Large intestine (tissue), 3 donors: ENCODE data around the gene ATP8B2. TPM values are rescaled to one million over a fixed set of nuclear protein-coding genes. Genes with fewer than 3 reads are reported as not detected.

Source experiments
- DNase-seq, 2 donors: peaks; one replicate each; pipeline versions ENCODE4 v3.0.0 to v3.0.0-alpha.2; 2013
- H3K27ac ChIP-seq: one replicate; pipeline ENCODE4 v1.5.1; 2013; ENCODE audit warnings: low read length
- H3K27me3 ChIP-seq: 2 replicates; pipeline ENCODE4 v1.6.1; 2013; ENCODE audit warnings: low read length; ENCODE audit not compliant: control insufficient read depth, insufficient read depth
- H3K36me3 ChIP-seq: 2 replicates; pipeline ENCODE4 v1.6.1; 2013; ENCODE audit warnings: low read length; ENCODE audit not compliant: control insufficient read depth, insufficient read depth
- H3K4me1 ChIP-seq: one replicate; pipeline ENCODE4 v1.6.1; 2013; ENCODE audit warnings: low read length; ENCODE audit not compliant: control insufficient read depth, insufficient read depth
- H3K4me3 ChIP-seq: one replicate; pipeline ENCODE4 v1.5.1; 2013; ENCODE audit warnings: low read length
- H3K9me3 ChIP-seq: one replicate; pipeline ENCODE4 v1.6.1; 2013; ENCODE audit warnings: mild to moderate bottlenecking, low read depth, low read length, moderate library complexity; ENCODE audit not compliant: control insufficient read depth
- WGBS: methylation state at CpG from one replicate; pipeline ENCODE4 v1.1.5; 2013; ENCODE audit warnings: low lambda C conversion rate; ENCODE audit not compliant: insufficient coverage; 5-methylcytosine and 5-hydroxymethylcytosine counted together
- polyA plus RNA-seq: library from polyadenylated mRNA; unstranded; fragments of 120-200 nt; gene quantifications from one replicate; pipeline ENCODE4 v1.2.1, GENCODE V29; 2013

Gene ATP8B2
- polyA plus RNA-seq, 1 donor, result 10.9 TPM

GRCh38 chr1:154398678-154399077 lies 73.4 kb downstream of the ATP8B2 start:
- Histone ChIP-seq H3K9me3 (no peaks in the 10 kb centered on the region), H3K4me3 (no peak overlapping the region), H3K36me3 (no peaks in the 10 kb centered on the region), H3K4me1 (no peaks in the 10 kb centered on the region), H3K27ac (no peak overlapping the region), H3K27me3 (peaks cover 7% of the 10 kb centered on the region)
- WGBS, result no CpG with 5 or more reads among the region's 4 CpGs
- DNase-seq, result no peak

GRCh38 chr1:154400381-154400801 lies 75.1 kb downstream of the ATP8B2 start:
- Histone ChIP-seq H3K27ac (no peak overlapping the region), H3K4me1 (peaks cover 5% of the 10 kb centered on the region)
- no CpG with 5 or more reads among the region's 4 CpGs for WGBS

More at GRCh38 chr1:154400381-154400801, 75.1 kb downstream of the ATP8B2 start:
- no peaks in the 10 kb centered on the region for H3K9me3 ChIP-seq
- no peak for DNase-seq
- H3K27me3 ChIP-seq, result peaks cover 22% of the 10 kb centered on the region
- H3K36me3 ChIP-seq, result no peaks in the 10 kb centered on the region
- H3K4me3 ChIP-seq, result no peak overlapping the region

Other genes with a start within 250 kb of the ATP8B2 start
- 0.03 TPM for gene NUP210L, start 170.5 kb upstream of the ATP8B2 start, polyA plus RNA-seq
- 303 TPM for gene TPM3, start 133.4 kb upstream of the ATP8B2 start, polyA plus RNA-seq
- gene CFAP141, start 119.2 kb upstream of the ATP8B2 start, polyA plus RNA-seq, result not detected
- gene UBAP2L, start 104.6 kb upstream of the ATP8B2 start, polyA plus RNA-seq, result 143 TPM
- gene HAX1, start 52.9 kb upstream of the ATP8B2 start, polyA plus RNA-seq, result 63.2 TPM
- gene AQP10, start 4.4 kb upstream of the ATP8B2 start, polyA plus RNA-seq, result 11.1 TPM
- gene IL6R, start 79.8 kb downstream of the ATP8B2 start, polyA plus RNA-seq, result 4.1 TPM
- gene TDRD10, start 176.7 kb downstream of the ATP8B2 start, polyA plus RNA-seq, result 1.8 TPM
- 6.1 TPM for gene SHE, start 176.9 kb downstream of the ATP8B2 start, polyA plus RNA-seq
- 69.9 TPM for gene UBE2Q1, start 233.1 kb downstream of the ATP8B2 start, polyA plus RNA-seq
- gene CHRNB2, start 242.3 kb downstream of the ATP8B2 start, polyA plus RNA-seq, result 1.7 TPM